Measurements from ENCODE around the gene NOXO1. TPM values are rescaled to one million over a fixed set of nuclear protein-coding genes. Genes with fewer than 3 reads are reported as not detected.
"Not testable (repeated sequence)": the region's sequence is repeated elsewhere in the genome, so short reads cannot be mapped to it uniquely, and the experiment has no call there.

NOXO1 gene
- polyA plus RNA-seq, 1 donor from 2014 or later = 8.5 TPM

- H3K9ac ChIP-seq (ENCODE audit: low read length) = no peak overlapping the region
- H3K9me2 ChIP-seq (ENCODE audit: insufficient read depth, low read length) = no peaks in the 10 kb centered on the region
- no peak overlapping the region for H3K27ac ChIP-seq (ENCODE audit: low read length)
- H3K4me2 ChIP-seq (ENCODE audit: low read length) = no peak overlapping the region
- no peaks in the 10 kb centered on the region for H3K36me3 ChIP-seq (ENCODE audit: insufficient read depth, low read length)
- no peak overlapping the region for H2AFZ ChIP-seq (ENCODE audit: low read depth, low read length)
- peaks cover 10% of the 10 kb centered on the region for H3K27me3 ChIP-seq (ENCODE audit: insufficient read depth, low read depth, low read length)
- no peaks in the 10 kb centered on the region for H4K20me1 ChIP-seq (ENCODE audit: insufficient read depth)
- H3K4me3 ChIP-seq (ENCODE audit: low read length) = no peak overlapping the region
- H3K9me3 ChIP-seq (ENCODE audit: low read length) = no peaks in the 10 kb centered on the region
- TF ChIP-seq SMC3 (conservative IDR thresholded peaks at IDR 0.05; ENCODE audit: poor library complexity) (no peak), TAF1 (IDR thresholded peaks at IDR 0.05; ENCODE audit: low read depth) (no peak), RAD21 (conservative IDR thresholded peaks at IDR 0.05) (no peak), EZH2 (IDR thresholded peaks at IDR 0.05; ENCODE audit: borderline replicate concordance, insufficient read depth, low read length, poor library complexity, severe bottlenecking) (no peak), EP300 (conservative IDR thresholded peaks at IDR 0.05; ENCODE audit: poor library complexity, severe bottlenecking) (no peak)
- TF ChIP-seq, protein P1, sequence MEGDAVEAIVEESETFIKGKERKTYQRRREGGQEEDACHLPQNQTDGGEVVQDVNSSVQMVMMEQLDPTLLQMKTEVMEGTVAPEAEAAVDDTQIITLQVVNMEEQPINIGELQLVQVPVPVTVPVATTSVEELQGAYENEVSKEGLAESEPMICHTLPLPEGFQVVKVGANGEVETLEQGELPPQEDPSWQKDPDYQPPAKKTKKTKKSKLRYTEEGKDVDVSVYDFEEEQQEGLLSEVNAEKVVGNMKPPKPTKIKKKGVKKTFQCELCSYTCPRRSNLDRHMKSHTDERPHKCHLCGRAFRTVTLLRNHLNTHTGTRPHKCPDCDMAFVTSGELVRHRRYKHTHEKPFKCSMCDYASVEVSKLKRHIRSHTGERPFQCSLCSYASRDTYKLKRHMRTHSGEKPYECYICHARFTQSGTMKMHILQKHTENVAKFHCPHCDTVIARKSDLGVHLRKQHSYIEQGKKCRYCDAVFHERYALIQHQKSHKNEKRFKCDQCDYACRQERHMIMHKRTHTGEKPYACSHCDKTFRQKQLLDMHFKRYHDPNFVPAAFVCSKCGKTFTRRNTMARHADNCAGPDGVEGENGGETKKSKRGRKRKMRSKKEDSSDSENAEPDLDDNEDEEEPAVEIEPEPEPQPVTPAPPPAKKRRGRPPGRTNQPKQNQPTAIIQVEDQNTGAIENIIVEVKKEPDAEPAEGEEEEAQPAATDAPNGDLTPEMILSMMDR (IDR thresholded peaks at IDR 0.05; ENCODE audit: poor library complexity, severe bottlenecking) = no peak
- H3K79me2 ChIP-seq (replicated peaks; ENCODE audit: insufficient read depth, low read length) = peaks cover 14% of the 10 kb centered on the region
- H3F3A ChIP-seq (ENCODE audit: insufficient read depth, low read length, poor library complexity, severe bottlenecking) = no peaks in the 10 kb centered on the region
Measured at GRCh38 chr16:2013527-2013926, 32.3 kb upstream of the NOXO1 start.

DNA sequence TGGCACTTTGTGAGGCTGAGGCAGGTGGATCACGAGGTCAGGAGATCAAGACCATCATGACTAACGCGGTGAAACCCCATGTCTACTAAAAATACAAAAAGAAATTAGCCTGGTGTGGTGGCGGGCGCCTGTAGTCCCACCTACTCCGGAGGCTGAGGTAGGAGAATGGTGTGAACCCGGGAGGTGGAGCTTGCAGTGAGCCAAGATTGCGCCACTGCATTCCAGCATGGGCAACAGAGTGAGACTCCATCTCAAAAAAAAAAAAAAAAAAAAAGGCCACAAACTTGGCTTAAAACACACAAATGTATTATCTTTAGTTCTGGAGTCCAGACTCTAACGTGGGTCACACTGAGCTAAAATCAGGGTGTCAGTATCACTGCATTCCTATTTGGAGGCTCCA is 30.5 kb upstream of the NOXO1 start:
- not testable (repeated sequence) for H4K20me1 ChIP-seq (ENCODE audit: insufficient read depth); H3K27ac ChIP-seq (ENCODE audit: low read length); H3K9me2 ChIP-seq (ENCODE audit: insufficient read depth, low read length); H3K4me2 ChIP-seq (ENCODE audit: low read length); H3K27me3 ChIP-seq (ENCODE audit: insufficient read depth, low read depth, low read length); H3K9me3 ChIP-seq (ENCODE audit: low read length); H3K4me3 ChIP-seq (ENCODE audit: low read length); H3K9ac ChIP-seq (ENCODE audit: low read length); H3K36me3 ChIP-seq (ENCODE audit: insufficient read depth, low read length); H3F3A ChIP-seq (ENCODE audit: insufficient read depth, low read length, poor library complexity, severe bottlenecking); H2AFZ ChIP-seq (ENCODE audit: low read depth, low read length)
- H3K79me2 ChIP-seq (replicated peaks; ENCODE audit: insufficient read depth, low read length) = peaks cover 32% of the 10 kb centered on the region

- H3K4me2 ChIP-seq (ENCODE audit: low read length) = peak within 1 kb of the TSS; percentile 100
- H3K27ac ChIP-seq (ENCODE audit: low read length) = peak within 1 kb of the TSS; percentile 87
- no peaks in the 10 kb centered on the region for H3K36me3 ChIP-seq (ENCODE audit: insufficient read depth, low read length)
- TF ChIP-seq EP300 (conservative IDR thresholded peaks at IDR 0.05; ENCODE audit: poor library complexity, severe bottlenecking) = peak; percentile 49
- TF ChIP-seq EZH2 (IDR thresholded peaks at IDR 0.05; ENCODE audit: borderline replicate concordance, insufficient read depth, low read length, poor library complexity, severe bottlenecking) = no peak
- no peak for TF ChIP-seq RAD21 (conservative IDR thresholded peaks at IDR 0.05)
- TF ChIP-seq, protein P2, sequence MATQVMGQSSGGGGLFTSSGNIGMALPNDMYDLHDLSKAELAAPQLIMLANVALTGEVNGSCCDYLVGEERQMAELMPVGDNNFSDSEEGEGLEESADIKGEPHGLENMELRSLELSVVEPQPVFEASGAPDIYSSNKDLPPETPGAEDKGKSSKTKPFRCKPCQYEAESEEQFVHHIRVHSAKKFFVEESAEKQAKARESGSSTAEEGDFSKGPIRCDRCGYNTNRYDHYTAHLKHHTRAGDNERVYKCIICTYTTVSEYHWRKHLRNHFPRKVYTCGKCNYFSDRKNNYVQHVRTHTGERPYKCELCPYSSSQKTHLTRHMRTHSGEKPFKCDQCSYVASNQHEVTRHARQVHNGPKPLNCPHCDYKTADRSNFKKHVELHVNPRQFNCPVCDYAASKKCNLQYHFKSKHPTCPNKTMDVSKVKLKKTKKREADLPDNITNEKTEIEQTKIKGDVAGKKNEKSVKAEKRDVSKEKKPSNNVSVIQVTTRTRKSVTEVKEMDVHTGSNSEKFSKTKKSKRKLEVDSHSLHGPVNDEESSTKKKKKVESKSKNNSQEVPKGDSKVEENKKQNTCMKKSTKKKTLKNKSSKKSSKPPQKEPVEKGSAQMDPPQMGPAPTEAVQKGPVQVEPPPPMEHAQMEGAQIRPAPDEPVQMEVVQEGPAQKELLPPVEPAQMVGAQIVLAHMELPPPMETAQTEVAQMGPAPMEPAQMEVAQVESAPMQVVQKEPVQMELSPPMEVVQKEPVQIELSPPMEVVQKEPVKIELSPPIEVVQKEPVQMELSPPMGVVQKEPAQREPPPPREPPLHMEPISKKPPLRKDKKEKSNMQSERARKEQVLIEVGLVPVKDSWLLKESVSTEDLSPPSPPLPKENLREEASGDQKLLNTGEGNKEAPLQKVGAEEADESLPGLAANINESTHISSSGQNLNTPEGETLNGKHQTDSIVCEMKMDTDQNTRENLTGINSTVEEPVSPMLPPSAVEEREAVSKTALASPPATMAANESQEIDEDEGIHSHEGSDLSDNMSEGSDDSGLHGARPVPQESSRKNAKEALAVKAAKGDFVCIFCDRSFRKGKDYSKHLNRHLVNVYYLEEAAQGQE (IDR thresholded peaks at IDR 0.05; ENCODE audit: borderline replicate concordance) = peak; percentile 33
- peak; percentile 20 for TF ChIP-seq SMC3 (conservative IDR thresholded peaks at IDR 0.05; ENCODE audit: poor library complexity)
- TF ChIP-seq MXI1 (conservative IDR thresholded peaks at IDR 0.05; ENCODE audit: poor library complexity, severe bottlenecking) = peak; percentile 94
- TF ChIP-seq TAF1 (IDR thresholded peaks at IDR 0.05; ENCODE audit: low read depth) = peak; percentile 2
- TF ChIP-seq, protein P1 (IDR thresholded peaks at IDR 0.05; ENCODE audit: poor library complexity, severe bottlenecking) = peak; percentile 34
- peak; percentile 85 for TF ChIP-seq POLR2AphosphoS5 (IDR thresholded peaks at IDR 0.05)
- H3K9me3 ChIP-seq (ENCODE audit: low read length) = no peaks in the 10 kb centered on the region
- H3K79me2 ChIP-seq (replicated peaks; ENCODE audit: insufficient read depth, low read length) = peaks cover 46% of the 10 kb centered on the region
- H4K20me1 ChIP-seq (ENCODE audit: insufficient read depth) = peaks cover 5% of the 10 kb centered on the region
- peak within 1 kb of the TSS; percentile 81 for H2AFZ ChIP-seq (ENCODE audit: low read depth, low read length)
- peak within 1 kb of the TSS; percentile 87 for H3K4me3 ChIP-seq (ENCODE audit: low read length)
- H3K9me2 ChIP-seq (ENCODE audit: insufficient read depth, low read length) = no peaks in the 10 kb centered on the region
- no peaks in the 10 kb centered on the region for H3F3A ChIP-seq (ENCODE audit: insufficient read depth, low read length, poor library complexity, severe bottlenecking)
- no peaks in the 10 kb centered on the region for H3K27me3 ChIP-seq (ENCODE audit: insufficient read depth, low read depth, low read length)
- peak within 1 kb of the TSS; percentile 89 for H3K9ac ChIP-seq (ENCODE audit: low read length)
Measured at GRCh38 chr16:2009791-2010510, 28.7 kb upstream of the NOXO1 start, which contains the start of gene ZNF598. TSS of gene ZNF598 (minus strand) at chr16:2009821.

Measured in neural cell (in vitro differentiated cells).